Adipocyte (in vitro differentiated cells): ENCODE data around the gene NEDD4L.

Source experiments
- DNase-seq: peaks from one replicate; pipeline ENCODE4 v3.0.0-alpha.2; 2015; ENCODE audit warnings: low read depth
- H3K27me3 ChIP-seq: replicated peaks from 2 replicates; pipeline ENCODE4 v1.7.0; 2013; ENCODE audit warnings: mild to moderate bottlenecking, low read length, moderate library complexity; ENCODE audit not compliant: control insufficient read depth, insufficient read depth
- H3K36me3 ChIP-seq: 2 replicates; pipeline ENCODE4 v1.7.0; 2013; ENCODE audit warnings: low read length, mild to moderate bottlenecking, moderate library complexity; ENCODE audit not compliant: control insufficient read depth, insufficient read depth, severe bottlenecking
- H3K4me1 ChIP-seq: 2 replicates; pipeline ENCODE4 v1.7.0; 2013; ENCODE audit warnings: mild to moderate bottlenecking, low read length, moderate library complexity; ENCODE audit not compliant: control insufficient read depth, insufficient read depth
- H3K4me3 ChIP-seq: 2 replicates; pipeline ENCODE4 v1.7.0; 2013; ENCODE audit warnings: mild to moderate bottlenecking, low read length, moderate library complexity
- H3K9ac ChIP-seq: 2 replicates; pipeline ENCODE4 v1.7.0; 2013; ENCODE audit warnings: mild to moderate bottlenecking, low read length, moderate library complexity
- H3K9me3 ChIP-seq: 2 replicates; pipeline ENCODE4 v1.7.0; 2013; ENCODE audit warnings: mild to moderate bottlenecking, low read length, moderate library complexity; ENCODE audit not compliant: control insufficient read depth

Gene NEDD4L

GRCh38 chr18:58252166-58252565 is 208.1 kb downstream of the NEDD4L start:
- H3K9me3 ChIP-seq = no peaks in the 10 kb centered on the region
- H3K27me3 ChIP-seq = no peaks in the 10 kb centered on the region
- no peaks in the 10 kb centered on the region for H3K4me1 ChIP-seq
- DNase-seq = peak; percentile 56
- no peak overlapping the region for H3K9ac ChIP-seq
- no peak overlapping the region for H3K4me3 ChIP-seq
- H3K36me3 ChIP-seq = no peaks in the 10 kb centered on the region

- no peak for DNase-seq
- Histone ChIP-seq H3K9ac (no peak overlapping the region), H3K36me3 (no peaks in the 10 kb centered on the region), H3K9me3 (no peaks in the 10 kb centered on the region), H3K4me3 (no peak overlapping the region), H3K4me1 (no peaks in the 10 kb centered on the region), H3K27me3 (no peaks in the 10 kb centered on the region)
Measured at GRCh38 chr18:58253318-58253717, 209.3 kb downstream of the NEDD4L start.

DNA sequence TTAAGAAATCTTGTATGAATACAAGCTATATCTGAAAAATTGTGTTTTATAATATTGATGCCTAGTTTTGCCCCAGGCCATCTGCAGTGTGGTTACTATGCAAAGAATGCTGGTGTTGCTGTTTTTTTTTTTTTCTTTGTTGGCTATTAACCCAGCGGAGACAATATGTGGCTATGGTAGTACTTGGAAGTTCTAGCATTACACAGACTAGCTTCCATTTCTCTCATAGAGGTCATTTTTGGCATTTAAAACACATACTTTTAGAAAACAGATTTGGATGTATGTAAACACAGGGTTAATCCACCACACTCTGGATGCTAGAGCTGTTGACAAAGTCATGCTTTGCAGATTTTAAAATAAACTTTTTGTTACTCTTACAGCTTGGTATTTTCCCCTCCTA is 209.8 kb downstream of the NEDD4L start:
- no peaks in the 10 kb centered on the region for H3K9me3 ChIP-seq
- H3K27me3 ChIP-seq = no peaks in the 10 kb centered on the region
- no peaks in the 10 kb centered on the region for H3K4me1 ChIP-seq
- H3K36me3 ChIP-seq = no peaks in the 10 kb centered on the region
- peak; percentile 67 for DNase-seq
- no peak overlapping the region for H3K9ac ChIP-seq
- H3K4me3 ChIP-seq = no peak overlapping the region

GRCh38 chr18:58254873-58255511 is 211.0 kb downstream of the NEDD4L start:
- Histone ChIP-seq H3K9me3 (peaks cover 4% of the 10 kb centered on the region), H3K4me1 (no peaks in the 10 kb centered on the region), H3K4me3 (no peak overlapping the region), H3K27me3 (no peaks in the 10 kb centered on the region), H3K36me3 (no peaks in the 10 kb centered on the region), H3K9ac (no peak overlapping the region)
- DNase-seq = no peak

DNA sequence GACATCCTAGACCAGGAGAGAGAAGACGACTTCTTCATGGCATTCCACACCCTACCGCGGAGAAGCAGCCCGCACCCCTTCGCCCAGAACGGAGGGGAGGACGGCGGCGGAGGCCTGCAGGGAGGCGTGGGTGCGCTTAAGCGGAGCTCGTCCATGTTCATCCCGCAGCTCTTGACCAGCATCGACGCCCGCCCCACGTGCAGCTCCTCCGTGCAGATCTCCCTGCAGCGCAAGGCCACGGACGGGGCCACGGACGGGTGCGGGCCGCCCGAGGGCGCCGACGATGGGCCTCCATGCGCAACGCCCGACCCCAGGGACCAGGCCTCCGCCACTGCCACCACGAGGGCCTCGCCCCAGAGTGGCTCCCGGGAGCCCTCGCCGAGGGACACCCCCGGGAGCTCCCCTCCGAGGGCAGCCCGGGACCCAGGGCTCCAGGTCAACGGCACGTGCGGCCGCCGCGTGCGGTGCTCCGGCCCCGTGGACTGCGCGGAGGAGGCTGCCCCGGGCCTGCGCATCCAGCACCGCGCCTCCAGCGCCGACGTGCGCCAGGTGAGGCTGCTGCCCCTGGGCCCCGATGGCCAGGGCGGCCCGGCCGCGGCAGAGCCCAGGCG is 211.8 kb downstream of the NEDD4L start:
- no peak for DNase-seq
- no peak overlapping the region for H3K9ac ChIP-seq
- peaks cover 4% of the 10 kb centered on the region for H3K9me3 ChIP-seq
- H3K4me3 ChIP-seq = no peak overlapping the region
- no peaks in the 10 kb centered on the region for H3K27me3 ChIP-seq
- no peaks in the 10 kb centered on the region for H3K36me3 ChIP-seq
- H3K4me1 ChIP-seq = no peaks in the 10 kb centered on the region

DNA sequence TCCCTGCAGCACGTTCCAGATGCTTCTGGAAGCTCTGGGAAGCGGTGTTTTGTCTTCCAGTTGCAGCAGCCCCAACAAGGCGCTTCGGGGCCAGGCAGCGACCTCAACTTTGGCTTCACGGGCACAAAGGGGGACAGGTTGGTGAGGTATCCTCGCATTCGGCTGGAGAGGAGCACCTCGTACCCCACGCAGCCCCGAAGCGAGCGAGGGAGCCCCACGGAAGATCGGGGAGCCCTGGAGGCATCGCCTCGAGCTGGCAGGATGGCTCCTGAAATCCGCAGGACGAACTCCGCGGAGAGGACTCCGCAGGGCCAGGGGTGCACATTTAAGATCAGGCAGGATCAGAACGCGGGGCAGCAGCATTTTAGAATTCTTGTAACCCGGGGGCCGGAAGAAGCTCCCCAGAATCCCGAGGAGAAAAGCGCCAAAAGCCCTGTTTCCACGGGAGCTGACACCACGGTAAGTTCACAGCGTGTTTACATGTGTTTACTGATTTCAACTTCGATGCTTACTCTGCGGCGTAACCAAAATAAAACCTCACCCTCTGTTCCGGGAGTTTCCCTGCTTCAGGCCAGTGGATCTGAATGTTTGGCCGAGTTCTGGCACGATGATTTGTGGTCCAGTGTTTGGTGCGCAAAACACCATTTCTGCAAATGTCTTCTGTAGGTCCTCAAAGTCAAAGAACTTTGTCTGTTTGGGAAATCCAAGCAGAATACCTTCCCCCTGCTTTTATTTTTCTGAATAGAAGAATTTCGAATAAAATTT is 212.5 kb downstream of the NEDD4L start:
- no peaks in the 10 kb centered on the region for H3K27me3 ChIP-seq
- H3K9me3 ChIP-seq = peaks cover 4% of the 10 kb centered on the region
- H3K9ac ChIP-seq = no peak overlapping the region
- no peaks in the 10 kb centered on the region for H3K36me3 ChIP-seq
- no peaks in the 10 kb centered on the region for H3K4me1 ChIP-seq
- DNase-seq = no peak
- H3K4me3 ChIP-seq = no peak overlapping the region

DNA sequence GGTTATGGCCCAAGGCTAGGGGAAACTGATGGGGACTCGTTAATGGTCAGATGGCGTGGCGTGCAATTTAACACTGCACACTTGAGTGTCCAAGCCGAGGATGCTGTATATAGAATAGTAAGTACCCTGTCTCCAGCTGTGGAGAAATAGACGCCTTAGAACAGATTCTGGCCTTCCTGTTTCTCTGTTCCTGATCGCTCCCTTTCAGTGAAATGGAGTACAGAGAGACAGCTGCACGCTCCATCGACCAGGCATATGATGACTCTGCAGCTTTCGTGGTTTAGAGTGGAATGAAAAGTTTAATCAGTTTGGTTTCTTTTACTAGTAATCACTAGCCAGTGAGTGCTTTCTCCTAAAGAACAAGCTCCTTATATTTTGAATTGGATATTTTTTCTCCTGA is 213.4 kb downstream of the NEDD4L start:
- no peaks in the 10 kb centered on the region for H3K27me3 ChIP-seq
- H3K9me3 ChIP-seq = peaks cover 4% of the 10 kb centered on the region
- no peaks in the 10 kb centered on the region for H3K4me1 ChIP-seq
- H3K4me3 ChIP-seq = no peak overlapping the region
- H3K36me3 ChIP-seq = no peaks in the 10 kb centered on the region
- DNase-seq = peak; percentile 55
- no peak overlapping the region for H3K9ac ChIP-seq

DNA sequence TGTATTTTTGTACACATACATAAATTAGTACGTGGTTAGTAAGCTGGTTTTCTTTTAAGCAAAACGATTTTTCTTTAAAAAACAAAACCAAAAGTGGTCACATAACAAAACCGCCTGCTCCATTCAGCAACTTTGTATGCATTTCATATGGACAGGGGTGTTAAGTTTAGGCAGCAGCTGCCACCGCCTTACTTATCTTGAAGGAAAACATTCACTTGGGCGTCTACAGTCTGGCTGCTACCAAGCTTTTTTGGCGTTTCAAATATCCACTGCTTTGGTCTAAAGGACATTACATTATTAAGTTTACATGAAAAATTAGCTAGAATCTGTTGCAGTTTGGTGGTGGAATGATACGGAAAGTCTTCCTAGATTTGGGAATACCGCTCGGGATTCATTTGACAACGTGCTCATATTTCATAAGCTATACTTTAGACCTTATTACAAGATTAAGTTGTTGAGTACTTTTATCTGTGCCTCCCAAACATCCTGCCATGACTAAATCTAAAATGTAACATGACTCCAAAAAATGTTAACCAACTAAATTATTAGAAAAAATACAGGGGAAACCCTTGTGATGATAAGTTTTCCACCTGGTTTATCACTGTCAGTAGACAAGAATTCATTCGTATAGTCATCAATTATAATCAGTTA is 214.8 kb downstream of the NEDD4L start:
- no peak for DNase-seq
- Histone ChIP-seq H3K4me1 (no peaks in the 10 kb centered on the region), H3K36me3 (no peaks in the 10 kb centered on the region), H3K9ac (no peak overlapping the region), H3K27me3 (no peaks in the 10 kb centered on the region), H3K9me3 (peaks cover 4% of the 10 kb centered on the region), H3K4me3 (no peak overlapping the region)

DNA sequence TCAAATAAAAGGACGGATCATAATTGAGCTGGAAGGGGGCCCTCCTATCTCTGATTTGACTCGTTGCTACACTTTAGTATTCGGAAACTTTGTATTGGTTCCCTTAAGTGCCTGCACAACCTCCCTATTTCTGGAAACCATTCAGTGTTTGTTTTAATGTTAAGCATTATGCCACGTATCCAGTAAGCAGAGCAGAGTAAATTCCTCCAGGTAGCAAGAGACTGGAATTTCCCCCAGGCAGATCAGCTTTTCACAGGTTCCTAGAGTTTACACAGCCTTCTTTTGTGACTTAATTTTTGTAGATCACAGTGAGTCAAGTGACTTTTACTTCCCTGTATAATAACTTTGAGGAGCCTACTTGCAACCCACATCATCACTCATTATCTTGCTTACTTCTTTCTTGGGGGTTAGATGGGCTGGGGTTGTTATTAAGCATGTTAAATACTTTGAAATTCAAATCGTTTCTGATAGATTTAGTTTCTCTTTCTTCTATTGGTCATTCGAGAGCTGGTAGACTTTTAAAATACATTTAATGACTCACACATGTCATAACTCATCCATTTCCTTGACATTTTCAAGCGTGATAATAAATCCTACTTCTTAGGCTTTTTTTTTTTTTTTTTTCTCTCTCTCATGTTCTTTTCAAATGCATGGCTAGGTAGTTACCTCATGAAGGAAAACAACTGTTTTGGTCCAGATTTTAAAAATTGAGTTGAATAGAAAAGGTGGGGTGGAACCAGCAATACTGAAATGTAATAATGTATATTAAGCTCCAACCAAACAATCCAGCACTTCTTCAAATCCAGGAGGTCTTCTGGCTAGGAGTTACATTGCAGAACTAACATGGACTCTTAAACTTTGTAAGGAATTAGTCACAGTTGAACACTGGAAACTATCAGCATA is 219.3 kb downstream of the NEDD4L start:
- Histone ChIP-seq H3K4me1 (no peaks in the 10 kb centered on the region), H3K9ac (no peak overlapping the region), H3K27me3 (no peaks in the 10 kb centered on the region), H3K4me3 (no peak overlapping the region), H3K9me3 (peaks cover 4% of the 10 kb centered on the region), H3K36me3 (no peaks in the 10 kb centered on the region)
- DNase-seq = no peak

DNA sequence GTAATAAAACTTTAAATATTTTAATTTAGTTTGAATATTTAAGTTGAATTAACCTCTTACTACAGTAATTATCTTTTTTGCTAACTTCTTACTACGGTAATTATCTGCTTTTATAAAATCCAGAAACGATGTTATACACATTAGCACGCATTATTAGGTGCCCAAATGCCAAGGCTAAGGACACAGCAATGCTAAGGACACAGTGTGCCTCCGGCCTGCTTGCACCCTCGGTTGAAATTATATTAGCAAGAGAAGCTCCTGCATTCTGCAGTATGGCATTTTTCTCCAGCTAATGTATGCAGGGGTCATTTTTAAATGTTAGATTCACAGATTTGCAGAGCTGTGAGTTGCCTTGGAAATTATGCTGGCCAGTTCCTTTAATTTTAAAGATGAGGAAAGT is 220.0 kb downstream of the NEDD4L start:
- no peaks in the 10 kb centered on the region for H3K36me3 ChIP-seq
- no peak for DNase-seq
- H3K4me3 ChIP-seq = no peak overlapping the region
- H3K4me1 ChIP-seq = no peaks in the 10 kb centered on the region
- H3K9ac ChIP-seq = no peak overlapping the region
- H3K9me3 ChIP-seq = peaks cover 4% of the 10 kb centered on the region
- no peaks in the 10 kb centered on the region for H3K27me3 ChIP-seq
